ENCODE measurements around the gene DUS2.

The DUS2 gene

DNA sequence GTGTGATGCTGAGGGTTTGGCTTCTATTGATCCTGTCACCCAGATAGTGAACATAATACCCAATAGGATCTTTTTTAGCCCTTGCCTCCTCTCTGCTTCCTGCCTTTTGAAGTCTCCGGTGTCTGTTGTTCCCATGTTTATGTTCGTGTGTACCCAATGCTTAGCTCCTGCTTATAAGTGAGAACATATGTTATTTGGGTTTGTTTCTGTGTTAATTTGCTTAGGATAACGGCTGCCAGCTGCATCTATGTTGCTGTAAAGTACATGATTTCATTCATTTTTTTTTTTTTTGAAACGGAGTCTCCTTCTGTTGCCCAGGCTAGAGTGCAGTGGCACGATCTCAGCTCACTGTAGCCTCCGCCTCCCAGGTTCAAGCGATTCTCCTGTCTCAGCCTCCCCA lies 23.0 kb downstream of the DUS2 start:
- no peak for DNase-seq (ENCODE audit: low read depth, low spot score)

DNA sequence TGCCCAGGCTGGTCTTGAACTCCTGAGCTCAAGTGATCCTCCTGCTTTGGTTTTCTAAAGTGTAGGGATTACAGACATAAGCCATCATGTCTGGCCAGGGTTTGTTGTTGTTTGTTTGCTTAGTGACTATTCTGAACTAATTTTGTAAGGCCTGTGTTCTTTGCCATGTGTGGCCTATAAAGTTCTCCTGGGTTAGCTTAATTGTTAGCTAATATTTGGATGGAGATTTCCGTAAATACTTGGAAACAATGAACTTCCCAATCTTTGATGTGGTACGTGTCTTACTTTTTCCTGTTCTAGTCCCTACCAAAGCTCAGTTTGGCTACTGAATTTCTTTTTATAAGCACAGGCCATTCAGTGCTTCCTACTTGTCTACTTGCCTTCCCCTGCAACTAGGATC lies 24.9 kb downstream of the DUS2 start:
- DNase-seq (ENCODE audit: low read depth, low spot score): no peak

DNA sequence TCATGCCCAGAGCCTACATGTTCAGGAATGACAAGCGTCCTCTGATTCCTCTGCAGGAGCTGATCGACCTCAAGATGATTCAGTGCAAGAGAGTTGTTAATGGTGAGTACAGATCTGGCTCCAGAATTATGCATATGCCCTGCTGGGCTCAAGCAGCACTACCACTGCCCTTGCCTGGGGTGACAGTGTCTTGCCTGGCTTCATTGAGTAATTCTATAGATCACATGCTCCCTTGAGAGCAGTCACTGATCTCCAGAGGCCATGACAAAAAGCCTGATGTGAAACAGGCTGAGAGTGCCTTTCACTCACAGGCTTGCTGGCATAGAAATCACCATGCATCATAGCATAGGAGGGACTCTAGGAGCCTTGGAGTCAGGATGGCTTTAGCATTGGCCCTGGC lies 26.4 kb downstream of the DUS2 start:
- DNase-seq (ENCODE audit: low read depth, low spot score): no peak

DNA sequence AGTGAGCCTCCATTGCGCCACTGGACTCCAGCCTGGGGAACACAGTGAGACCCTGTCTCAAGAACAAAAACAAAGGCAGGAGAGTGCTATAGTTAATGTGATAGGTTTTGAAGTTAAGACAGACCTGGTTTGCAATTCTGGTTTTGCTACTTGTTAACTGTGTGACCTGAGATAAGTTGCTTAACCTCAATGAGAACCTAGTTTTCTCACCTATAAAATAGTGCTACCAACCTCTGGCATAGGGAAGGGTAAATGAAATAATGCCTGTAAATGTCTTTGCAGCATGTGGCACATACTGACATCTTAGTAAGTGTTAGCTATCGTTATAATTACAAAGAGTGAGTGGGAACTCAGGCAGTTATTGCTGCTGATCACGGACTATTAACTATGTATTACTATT lies 32.3 kb downstream of the DUS2 start:
- DNase-seq (ENCODE audit: low read depth, low spot score): no peak

DNA sequence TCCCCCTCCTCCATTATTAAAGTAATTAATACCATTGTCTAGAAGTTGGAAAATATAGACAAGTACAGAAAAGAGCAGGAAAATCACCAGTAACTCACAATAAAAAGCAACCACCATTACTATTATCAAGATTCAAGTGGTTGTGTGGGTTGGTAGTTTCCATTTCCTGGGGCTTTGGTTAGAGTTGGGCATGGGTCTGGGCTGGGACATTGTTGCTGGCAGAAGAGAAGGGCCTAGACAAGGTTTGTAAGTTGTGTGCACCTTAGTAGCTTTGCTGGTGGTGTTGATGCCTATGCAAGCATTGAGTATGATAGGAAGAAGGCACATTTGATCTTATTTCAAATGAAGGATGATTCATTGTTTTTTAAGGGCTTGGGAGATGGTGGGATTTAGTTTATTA lies 36.7 kb downstream of the DUS2 start:
- DNase-seq (ENCODE audit: low read depth, low spot score): no peak

DNA sequence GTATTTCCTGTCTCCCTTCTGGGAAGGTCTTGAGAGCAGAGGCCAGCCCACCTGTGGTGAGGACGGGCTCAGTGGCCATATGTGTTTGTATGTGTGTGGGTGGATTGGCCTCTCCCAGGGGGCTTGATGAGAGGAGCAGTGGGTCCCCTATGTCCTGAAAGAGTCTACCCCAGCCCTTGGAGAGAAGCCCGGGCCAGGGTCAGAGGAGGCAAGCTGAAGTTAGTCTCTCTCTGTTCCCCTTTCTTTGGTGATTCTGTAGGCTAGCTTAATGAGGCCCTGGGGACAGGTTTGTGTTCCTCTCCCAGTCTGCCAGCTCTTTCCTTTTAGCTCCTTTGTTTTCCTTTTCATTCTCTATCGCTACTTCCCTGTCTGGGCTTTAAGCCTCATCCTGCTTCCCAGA lies 38.3 kb downstream of the DUS2 start:
- no peak for DNase-seq (ENCODE audit: low read depth, low spot score)

DNA sequence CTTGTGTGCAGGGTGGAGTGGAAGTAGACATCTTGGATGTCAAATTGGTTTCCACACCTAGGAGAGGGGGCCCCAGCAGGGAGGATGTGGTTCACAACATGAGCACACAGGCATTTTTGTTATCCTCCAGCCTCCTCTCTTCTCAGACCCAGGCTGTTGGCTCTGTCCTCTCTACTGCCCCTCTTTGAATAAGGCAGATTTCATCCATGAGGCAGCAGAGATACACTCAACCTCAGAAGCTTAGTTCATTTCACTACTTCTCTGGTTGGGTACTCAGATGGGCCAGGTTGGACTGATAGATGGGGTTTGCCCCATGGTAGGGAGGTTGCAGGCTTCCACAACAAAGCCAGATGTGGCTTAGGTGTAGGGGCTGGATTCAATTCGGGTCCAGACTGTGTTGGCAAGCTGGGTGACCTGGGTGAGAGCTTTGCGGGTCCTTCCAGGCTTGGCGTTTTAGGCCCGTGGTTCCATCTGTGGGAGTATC lies 39.9 kb downstream of the DUS2 start:
- DNase-seq (ENCODE audit: low read depth, low spot score): no peak

DNA sequence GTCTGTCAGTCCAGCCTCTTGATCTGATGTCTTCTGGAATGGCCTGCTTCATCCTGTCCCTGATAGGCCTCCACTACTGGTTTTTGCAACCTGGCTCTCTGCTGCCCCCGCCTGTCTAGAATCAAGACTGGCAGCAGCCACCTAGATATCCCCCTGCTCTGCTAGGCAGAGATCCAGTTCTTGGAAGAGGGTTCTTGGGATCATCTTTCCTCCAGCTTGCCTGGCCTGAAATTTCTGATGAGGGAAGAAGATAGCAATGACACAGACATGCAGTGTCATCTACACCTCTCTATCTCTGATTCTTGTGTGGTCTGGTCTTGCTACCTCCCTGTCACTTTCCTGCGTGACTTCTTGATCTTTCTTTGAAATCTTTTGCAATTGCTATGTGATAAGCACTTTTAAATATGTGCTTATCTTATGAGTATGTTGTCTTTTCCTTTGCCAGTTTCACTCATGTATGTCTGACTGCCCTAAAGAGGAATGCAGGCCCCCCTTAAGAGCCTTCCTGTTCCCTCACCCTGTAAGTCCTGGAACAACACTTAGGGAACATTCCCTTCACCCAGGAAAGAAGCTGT lies 41.8 kb downstream of the DUS2 start:
- DNase-seq (ENCODE audit: low read depth, low spot score): no peak

DNA sequence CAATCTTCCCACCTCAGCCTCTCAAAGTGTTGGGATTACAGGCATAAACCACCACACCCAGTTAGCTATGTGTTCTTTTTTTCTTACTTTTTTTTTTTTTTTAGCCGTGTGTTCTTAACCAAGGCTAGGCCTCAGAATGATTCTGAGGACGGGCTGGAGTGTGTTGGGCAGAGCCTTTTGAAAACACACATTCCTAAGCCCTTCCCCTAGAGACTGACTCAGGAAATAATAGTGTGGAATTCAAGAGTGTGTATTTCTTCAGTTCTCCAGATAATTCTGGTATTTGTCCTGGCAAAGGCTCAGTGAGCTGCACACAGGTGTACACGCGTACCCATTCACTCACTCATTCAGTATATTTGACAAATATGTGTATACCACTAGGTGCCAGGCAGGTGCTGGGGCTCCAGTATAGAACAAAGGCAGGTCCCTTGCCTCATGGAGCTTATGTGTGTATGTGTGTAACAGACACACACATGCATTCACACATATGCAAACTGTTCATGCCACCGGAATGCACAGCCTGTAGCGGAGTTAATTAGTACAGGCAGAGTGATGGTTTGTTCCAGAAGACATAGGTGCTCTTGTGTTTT lies 42.7 kb downstream of the DUS2 start:
- no peak for DNase-seq (ENCODE audit: low read depth, low spot score)

DNA sequence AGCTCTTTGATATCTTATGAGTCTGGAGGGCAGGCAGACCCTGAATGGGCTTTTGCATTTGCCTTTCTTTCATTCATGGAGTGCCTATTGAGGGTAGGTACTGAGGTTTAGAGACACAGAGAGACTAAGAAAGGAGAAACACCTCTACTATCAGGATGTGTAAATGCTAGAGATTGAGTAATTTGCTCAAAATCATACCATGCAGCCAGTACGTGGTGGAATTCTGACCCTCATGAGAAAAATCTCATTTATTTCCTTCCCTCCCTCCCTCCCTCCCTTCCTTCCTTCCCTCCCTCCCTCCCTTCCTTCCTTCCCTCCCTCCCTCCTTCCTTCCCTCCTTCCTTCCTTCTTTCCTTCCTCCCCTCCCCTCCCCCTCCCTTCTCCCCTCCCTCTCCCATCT lies 43.7 kb downstream of the DUS2 start:
- no peak for DNase-seq (ENCODE audit: low read depth, low spot score)

DNA sequence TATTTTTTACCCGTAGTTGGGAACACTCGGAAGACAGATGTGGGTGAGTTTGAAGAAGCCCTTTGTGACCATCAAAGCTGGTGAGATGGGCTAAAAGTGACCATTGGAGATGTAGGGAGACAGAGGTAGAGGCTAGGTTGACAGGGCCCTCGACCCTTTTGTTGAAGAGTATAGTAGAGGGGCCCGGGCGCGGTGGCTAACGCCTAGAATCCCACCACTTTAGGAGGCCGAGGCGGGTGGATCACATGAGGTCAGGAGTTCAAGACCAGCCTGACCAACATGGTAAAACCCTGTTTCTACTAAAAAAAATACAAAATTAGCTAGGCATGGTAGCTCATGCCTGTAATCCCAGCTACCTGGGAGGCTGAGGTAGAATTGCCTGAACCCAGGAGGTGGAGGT lies 45.8 kb downstream of the DUS2 start:
- DNase-seq (ENCODE audit: low read depth, low spot score): no peak

DNA sequence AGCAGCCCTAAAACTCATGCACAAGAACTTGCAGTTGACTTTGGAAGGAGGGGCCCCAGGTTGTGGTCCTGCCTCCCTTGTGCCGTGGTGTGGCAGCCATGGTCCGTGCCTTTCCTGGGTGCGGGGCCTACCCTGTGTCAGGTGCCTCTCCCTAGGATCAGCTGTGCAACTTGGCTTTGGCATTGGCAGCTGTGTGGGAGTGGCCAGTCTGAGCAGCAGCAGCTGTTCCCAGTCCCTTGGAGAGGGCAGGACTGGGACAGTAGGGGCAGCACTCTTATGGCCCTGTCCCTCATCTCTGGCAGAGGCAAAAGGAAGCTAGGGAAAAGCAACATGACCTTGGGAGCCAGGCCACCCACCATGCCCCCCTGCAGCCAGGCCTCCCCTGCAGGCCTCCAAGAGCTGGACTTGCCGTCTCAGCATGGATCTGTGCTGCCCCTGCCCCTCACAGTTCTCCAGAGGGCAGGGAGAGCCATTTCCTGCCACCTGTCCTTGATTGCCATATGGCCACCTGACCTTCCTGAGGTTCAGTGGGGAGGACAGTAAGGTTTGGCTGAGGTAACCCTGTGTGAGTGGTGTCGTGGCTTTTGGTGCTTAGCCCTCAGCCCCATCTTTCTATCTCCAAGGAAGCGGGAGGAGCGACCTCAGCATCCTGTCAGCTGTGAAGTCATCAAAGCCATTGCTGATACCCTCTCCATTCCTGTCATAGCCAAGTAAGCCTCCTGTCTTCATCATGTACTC lies 46.6 kb downstream of the DUS2 start:
- no peak for DNase-seq (ENCODE audit: low read depth, low spot score)

DNA sequence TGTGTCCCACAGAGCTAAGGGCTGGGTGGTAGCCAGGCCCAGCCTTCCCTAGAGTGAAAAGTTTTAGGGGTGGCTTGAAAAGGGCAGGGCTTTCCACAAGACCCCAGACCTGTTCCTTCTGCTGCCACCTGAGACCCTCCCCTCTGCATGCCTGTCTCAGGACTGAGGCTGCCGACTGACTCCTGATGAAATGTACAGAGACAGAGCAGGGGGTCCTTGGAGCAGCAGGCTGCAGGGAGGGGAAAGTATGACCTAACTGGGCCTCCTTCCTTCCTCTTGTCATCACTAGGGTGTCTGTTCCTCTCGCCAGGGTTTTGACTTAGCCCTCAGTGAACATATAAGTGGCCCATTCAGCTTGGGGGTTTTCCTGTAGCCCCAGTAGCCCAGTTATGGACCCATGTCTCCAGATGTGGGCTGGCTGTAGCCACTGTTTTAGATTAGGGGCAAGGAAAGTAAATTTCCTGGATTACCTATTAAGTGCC lies 47.2 kb downstream of the DUS2 start:
- no peak for DNase-seq (ENCODE audit: low read depth, low spot score)

DNA sequence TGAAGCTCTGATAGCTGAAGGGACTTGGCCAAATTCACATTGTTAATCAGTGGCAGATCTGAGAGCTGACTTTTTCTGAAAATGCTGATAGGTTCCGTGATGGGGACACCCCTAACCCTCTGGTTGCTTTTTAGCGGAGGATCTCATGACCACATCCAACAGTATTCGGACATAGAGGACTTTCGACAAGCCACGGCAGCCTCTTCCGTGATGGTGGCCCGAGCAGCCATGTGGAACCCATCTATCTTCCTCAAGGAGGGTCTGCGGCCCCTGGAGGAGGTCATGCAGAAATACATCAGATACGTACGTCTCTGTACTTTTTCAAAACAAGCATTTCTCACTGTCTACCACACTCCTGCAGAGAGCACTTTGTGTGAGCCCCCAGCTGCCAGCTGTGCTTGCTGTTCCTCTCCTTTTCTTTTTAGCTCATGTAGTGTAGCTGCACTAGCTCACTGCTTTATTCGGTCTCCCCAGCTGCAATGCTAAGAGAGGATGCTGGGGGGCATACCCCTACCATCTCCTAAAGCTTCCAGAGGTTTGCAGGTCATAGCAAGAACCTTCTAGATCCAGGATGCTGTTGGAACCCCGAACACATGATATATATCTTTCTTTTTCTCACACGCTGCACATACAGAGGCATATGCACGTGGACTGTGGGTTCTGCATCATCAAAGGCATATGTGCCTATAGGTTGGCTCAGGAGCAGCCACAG lies 47.9 kb downstream of the DUS2 start:
- DNase-seq (ENCODE audit: low read depth, low spot score): no peak

DNA sequence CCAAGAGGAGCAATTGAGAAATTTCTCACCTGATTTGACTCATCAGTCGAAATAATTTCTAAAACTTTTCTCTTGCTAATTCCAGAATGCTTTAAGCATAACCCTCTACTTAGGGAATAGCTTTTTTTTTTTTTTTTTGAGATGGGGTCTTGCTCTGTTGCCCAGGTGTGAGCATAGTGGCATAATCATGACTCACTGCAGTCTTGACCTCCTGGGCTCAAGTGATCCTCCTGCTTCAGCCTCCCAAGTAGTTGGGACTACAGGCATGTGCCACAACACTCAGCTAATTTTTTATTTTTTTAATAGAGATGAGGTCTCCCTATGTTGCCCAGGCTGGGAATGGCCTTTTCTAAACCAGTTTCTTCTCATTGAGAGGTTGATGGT lies 48.4 kb downstream of the DUS2 start:
- no peak for DNase-seq (ENCODE audit: low read depth, low spot score)

DNA sequence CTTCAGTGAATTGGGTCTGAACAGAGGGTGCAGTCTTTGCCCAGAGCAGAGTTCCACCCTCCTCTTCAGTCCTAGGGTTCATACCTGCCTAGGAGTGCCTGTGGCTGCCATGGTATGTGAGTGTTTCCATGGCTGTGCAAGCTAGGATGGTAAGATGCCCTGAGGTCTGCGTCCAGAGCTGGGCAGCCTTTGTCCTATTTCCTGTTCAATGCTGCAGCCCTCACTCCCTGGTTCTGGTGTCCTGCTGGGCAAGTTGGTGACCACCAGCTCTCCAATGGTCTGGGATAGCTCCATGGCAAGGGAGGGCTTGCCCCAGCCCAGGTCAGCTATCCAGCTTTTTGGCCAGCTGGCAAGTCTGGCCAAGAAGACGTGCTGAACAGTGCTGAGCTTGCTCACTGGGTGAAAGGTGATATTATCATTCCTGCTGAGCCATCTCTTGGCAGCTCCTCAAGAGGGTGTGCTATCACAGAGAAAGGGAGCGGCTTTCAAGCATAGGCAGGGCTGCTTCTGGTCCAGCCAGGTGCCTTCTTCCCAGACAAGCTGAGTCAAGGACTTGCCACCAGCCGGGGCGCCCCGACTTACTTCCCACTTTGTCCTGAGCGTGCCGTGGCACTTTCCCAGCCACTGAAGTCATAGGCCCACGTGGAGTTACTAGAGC lies 49.1 kb downstream of the DUS2 start:
- DNase-seq (ENCODE audit: low read depth, low spot score): peak; percentile 64

DNA sequence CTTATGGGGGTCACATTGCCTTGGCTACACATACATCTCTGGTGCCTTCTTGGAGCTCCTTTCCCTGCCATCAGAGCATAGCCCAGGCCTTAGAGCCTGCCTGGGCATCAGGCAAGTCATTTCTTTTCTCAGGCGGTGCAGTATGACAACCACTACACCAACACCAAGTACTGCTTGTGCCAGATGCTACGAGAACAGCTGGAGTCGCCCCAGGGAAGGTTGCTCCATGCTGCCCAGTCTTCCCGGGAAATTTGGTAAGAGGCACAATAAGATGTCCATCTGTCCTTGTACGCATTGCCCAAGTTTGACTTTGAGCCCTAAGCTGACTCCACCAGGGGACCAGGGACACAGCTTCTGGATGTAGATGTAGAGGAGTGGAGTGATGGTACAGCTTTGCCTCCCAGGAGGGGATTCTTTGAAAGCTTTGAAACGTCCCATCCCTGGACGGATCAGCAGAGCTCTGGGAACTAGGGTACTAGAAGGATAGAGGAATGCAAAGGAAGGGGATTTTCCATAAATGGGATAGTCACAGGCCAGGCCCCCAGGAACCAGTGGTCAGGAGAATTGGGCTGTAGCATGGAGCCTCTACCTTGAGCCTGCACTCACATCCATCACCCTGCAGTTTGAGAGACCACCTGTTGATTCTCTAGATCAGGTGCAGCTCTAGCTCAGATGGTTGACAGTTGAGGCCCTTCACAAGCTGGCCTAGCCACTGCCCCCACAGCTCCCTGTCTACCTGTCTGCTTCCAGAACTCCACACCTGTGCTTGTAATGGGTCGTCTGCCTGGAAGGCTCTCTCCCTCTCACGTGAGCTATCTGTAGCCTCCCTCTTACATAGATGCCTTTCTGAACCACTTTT lies 51.0 kb downstream of the DUS2 start:
- no peak for DNase-seq (ENCODE audit: low read depth, low spot score)

DNA sequence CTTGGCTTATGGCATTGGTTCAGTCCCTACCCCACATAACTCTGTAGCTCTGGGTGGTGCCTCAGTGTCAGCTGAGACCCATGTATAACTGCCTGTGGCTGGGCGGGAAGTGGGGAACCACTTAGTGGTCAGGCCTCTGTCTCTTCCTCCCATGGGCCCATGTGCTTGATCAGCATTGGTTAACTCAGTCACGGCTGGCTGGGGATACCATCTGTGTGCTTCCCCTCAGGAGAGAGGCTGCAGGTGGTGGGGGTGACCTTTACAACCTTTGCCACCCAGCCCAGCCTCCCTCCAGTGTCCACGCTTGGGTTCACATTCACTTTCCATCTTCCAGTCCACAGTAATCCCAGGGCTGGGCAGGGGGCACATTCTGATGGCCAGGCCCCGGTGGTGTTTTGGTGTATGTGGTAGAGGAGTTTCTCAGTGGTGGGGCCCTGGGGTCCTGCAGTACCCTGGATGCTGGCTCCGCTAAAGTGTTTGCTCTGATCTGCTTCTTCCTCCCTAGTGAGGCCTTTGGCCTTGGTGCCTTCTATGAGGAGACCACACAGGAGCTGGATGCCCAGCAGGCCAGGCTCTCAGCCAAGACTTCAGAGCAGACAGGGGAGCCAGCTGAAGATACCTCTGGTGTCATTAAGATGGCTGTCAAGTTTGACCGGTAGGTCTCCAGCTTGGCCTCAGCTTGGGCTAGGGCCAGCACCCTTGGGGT lies 51.9 kb downstream of the DUS2 start:
- DNase-seq (ENCODE audit: low read depth, low spot score): no peak

DNA sequence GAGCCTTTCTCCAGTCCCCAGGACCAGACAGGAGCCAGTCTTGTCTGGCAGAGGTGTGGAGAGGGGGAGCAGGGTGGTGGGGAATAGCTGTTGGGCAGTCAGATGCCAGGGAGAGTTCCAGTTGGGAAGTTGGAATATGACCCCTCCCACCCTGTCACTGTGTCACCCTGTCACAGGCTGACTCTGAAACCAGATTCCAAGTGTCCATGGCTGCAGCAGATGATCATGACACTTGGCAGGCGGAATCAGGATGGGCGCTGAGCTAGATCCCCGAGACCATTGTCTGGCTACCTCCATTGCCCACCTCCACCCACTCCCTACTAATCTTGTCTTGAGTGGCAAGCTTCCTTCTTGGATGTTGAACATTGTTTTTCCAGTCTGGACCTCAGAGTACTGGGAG lies 52.9 kb downstream of the DUS2 start:
- no peak for DNase-seq (ENCODE audit: low read depth, low spot score)

DNA sequence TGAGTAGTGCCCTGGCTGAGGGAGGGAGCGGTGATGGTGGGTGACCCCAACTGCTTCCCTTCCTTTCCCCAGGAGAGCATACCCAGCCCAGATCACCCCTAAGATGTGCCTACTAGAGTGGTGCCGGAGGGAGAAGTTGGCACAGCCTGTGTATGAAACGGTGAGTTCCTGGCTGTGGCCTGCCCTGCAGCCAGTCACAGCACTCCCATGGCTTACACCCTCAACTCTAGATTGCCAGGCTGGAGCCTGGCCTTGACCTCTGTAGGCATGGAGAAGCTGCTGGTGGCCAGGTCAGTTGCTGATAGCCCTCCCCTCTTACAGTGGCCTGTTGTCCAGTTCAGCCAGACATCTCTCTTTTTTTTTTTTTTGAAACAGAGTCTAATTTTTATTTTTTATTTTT lies 53.5 kb downstream of the DUS2 start:
- DNase-seq (ENCODE audit: low read depth, low spot score): no peak
